ENCODE results near the gene ITPR3.
"Not testable (repeated sequence)": the region's sequence is repeated elsewhere in the genome, so short reads cannot be mapped to it uniquely, and the experiment has no call there.

Gene ITPR3

GRCh38 chr6:33591424-33592032, 29.6 kb upstream of the ITPR3 start:
- no peak for DNase-seq

DNA sequence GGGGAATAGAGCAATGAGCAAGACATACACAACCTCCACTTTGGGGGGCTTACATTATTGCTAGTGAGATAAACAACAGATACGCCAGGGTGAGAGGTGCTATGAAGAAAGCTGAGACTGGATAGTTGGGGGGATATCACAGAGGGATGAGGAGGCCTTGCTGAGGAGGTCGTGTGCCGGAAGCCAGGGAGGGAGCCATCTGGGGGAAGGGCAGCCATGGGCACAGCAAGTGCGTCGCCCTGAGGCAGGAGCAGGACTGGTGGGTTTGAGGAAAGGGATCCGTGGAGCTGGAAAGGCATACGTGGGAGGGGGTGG, 28.9 kb upstream of the ITPR3 start:
- DNase-seq: no peak

GRCh38 chr6:33592595-33593413, 28.3 kb upstream of the ITPR3 start:
- no peak for DNase-seq

- DNase-seq: no peak
Measured at GRCh38 chr6:33593414-33593727, 27.8 kb upstream of the ITPR3 start.

DNA sequence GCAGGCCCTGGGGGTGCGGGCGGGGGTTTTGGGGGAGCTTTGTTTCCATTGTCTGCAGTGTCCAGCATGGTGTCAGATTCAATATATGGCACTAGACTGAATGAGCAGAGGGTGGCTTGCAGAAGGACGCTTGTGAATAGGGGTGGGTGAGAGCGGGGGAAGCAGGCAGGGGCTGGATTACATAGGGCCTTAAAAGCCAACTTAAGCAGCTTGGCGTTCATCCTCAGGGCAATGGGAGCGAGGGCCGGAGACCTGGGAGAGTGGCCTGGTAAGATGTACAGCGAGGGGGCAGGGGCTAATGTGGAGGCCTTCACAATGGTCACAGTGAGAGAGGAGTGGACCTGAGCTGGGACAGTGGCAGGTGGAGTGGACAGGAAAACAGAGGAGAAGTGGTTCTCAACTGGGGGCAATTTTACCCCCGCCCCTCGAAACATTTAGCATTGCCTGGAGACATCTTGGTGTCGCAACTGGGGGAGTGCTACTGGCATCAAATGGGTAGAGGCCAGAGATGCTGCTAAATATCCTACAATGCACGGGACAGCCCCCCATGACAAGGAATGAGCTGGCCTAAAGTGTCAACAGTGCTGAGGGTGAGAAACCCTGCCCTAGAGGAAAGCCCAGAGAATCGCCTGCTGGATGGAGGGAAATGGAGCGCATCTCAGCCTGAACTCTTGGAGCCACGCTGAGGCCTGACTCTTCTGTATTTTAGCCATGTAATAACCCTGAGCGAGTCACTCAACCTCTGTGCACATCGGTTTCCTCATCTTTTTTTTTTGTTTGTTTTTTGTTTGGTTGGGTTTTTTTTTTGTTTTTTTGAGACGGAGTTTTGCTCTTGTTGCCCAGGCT, 25.9 kb upstream of the ITPR3 start:
- DNase-seq: no peak

DNA sequence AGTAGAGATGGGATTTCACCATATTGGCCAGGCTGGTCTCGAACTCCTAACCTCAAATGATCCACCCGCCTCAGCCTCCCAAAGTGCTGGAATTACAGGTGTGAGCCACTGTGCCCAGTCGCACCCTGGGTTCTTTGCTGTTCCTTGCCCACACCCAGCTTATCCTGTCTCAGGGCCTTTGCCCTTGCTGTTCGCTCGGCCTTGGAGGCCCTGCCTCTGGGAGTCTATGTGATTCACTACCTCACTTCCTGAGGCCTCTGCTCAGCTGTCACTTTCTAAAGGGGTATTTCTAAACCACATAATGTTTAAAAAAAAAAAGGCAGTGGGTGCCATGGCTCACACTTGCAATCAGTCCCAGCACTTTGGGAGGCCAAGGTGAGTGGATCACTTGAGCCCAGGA, 24.2 kb upstream of the ITPR3 start:
- DNase-seq: not testable (repeated sequence)

GRCh38 chr6:33597551-33598322, 23.4 kb upstream of the ITPR3 start:
- no peak for DNase-seq

DNA sequence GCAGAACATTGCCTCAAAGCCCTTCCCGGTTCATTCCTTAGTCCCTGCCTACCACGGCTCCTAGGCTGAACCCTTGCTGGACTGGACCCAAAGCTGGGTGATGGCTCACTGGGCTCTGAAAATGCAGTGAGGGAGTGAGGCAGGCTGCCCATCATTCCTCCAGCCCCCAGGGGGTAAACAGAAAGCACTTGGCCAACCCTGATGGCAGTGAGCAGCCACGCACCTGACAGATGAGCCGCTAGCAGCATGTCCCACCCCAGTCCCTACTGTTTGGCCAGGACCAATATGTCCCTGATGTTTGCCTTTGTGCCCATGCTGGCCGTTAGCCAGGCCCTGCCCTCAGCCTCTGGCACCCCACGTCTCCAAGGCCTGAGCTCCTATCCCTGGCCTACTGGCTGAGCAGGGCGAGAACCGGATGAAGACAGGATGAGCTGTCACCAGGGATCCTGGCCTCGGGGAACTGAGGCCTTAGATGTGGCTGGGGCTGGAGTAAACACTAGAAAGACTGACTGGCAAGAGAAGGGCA, 21.6 kb upstream of the ITPR3 start:
- DNase-seq: no peak

- DNase-seq: no peak
Measured at GRCh38 chr6:33600761-33601160, 20.4 kb upstream of the ITPR3 start.

DNA sequence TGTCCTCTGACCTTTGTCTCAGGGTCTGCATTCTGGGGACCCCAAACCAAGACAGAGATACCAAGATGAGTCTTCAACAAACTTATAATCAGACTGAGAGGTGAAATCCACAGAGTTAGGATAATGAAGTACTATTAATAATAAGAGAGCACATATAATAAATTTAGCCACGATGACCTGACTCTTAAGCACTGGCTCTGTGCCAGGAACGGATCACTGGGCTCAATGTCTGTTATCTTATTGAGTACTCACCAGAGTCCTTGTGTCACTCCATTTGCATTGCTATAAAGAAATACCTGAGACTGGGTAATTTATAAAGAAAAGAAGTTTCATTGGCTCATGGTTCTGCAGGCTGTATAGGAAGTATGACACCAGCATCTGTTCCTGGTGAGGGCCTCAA, 18.9 kb upstream of the ITPR3 start:
- no peak for DNase-seq

DNA sequence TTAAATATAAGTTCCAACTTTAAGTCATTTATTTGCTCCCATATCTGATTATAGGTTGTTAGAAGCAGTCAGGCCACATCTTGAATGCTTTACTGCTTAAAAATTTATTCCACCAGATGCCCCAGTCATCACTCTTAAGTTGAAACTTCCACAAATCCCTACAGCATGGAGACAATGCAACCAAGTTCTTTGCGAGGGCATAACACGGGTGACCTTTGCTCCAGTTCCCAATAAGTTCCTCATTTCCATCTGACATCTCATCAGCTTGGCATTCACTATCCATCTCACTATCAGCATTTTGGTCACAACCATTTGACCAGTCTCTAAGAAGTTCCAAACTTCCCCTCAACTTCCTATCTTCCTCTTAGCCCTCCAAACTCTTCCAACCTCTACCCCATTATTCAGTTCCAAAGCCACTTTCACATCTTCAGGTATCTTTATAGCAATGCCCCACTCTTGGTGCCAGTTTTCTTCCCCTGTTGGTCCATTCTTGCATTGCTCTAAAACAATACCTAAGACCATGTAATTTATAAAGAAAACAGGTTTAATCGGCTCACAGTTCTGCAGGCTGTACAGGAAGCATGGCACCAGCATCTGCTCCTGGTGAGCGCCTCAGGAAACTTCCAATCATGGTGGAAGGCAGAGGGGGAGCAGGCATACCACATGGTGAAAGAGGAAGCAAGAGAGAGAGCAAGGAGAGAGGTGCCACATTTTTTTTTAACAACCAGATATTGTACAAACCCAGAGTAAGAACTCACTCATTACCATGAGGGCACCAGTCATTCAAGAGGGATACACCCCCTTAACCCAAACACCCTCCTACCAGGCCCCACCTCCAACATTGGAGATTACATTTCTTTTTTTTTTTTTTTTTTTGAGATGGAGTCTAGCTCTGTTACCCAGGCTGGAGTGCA, 15.9 kb upstream of the ITPR3 start:
- no peak for DNase-seq

- no peak for DNase-seq
Measured at GRCh38 chr6:33606642-33607041, 14.5 kb upstream of the ITPR3 start.

DNA sequence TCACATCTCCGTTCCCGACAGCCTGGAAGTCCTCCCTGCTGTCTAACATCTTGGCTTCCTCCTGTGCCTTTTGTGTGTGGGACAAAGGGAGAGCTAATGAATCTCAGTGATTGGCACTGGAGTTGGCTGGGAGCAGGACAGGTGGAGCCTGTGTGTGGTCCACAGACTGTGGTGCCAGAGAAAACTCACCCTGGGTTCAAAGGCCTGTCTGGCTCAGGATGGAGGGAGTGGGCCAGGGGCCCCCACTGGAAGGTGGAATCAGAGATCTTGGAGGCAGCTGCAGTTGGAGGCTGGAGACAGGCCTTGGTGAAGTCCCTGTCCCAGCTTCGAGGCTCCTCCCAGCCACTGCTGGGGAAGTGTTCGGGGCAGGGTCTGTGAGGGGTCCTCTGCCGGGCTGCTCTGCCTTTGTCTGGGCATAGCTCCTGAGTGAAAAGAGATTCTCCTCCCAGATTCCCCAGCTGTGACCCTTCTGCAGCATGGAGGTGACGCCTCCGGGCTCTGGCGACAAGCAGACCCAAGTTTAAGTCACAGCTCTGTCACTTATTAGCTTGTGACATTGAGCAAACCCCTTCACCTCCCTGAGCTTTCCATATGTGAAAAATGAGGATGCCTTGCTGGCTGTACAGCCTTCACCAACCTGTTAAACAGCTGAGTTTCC, 13.9 kb upstream of the ITPR3 start:
- DNase-seq: no peak

DNA sequence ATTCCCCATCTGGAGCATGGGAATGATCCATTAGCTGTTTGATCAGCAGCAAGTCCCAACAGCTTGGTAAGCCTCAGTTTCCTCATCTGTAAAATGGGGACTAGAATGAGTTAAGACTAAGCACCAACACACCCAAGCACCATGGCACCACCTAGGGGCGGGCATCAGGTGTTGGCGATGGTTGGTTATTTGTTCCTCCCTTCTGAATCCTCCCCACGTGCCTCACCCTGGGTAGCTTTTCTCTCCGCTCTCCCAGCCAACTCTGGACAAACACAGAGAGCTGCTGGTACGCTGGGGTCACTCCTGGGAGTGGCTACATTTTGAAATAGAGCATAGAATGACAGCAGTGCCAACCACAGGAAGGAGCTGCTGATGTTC, 13.3 kb upstream of the ITPR3 start:
- DNase-seq: no peak

DNA sequence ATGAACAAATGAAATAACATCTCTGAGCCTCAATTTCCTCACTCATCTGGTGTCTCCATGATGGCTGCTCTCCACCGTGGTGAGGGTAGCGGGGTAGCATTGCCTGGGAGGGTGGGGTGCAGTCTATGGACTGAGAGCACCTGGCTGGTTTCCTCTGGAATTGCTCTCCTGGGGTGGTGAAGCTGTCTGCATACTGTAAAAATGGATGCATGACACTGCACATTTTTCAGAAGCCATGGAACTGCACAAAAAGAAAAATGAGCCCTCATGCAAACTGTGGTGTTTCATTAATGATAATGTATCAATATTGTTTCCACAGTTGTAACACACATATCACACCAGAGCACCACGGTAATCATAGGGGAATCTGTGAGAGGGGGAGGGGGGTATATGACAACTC, 12.1 kb upstream of the ITPR3 start:
- DNase-seq: no peak

DNA sequence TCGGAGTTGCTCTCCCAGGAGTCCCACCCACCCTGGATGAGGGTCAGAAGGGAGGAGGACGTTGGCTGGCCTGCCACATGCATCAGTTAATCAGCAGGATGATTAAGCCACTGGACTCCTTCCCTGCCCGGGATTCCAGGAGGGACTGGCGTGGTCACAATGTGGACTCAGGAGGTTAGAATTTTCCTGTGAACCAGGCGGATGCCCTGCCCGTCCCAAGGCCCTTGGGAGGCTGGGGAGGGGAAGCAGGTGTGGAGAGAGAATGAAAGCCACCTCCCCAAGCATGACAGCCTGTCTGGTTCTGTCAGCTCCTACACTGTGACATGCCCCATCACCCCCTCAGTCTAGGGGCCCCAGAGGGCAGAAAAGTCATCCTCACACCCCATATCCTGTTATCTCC, 11.6 kb upstream of the ITPR3 start:
- no peak for DNase-seq

- DNase-seq: no peak
Measured at GRCh38 chr6:33610067-33610466, 11.1 kb upstream of the ITPR3 start.

DNA sequence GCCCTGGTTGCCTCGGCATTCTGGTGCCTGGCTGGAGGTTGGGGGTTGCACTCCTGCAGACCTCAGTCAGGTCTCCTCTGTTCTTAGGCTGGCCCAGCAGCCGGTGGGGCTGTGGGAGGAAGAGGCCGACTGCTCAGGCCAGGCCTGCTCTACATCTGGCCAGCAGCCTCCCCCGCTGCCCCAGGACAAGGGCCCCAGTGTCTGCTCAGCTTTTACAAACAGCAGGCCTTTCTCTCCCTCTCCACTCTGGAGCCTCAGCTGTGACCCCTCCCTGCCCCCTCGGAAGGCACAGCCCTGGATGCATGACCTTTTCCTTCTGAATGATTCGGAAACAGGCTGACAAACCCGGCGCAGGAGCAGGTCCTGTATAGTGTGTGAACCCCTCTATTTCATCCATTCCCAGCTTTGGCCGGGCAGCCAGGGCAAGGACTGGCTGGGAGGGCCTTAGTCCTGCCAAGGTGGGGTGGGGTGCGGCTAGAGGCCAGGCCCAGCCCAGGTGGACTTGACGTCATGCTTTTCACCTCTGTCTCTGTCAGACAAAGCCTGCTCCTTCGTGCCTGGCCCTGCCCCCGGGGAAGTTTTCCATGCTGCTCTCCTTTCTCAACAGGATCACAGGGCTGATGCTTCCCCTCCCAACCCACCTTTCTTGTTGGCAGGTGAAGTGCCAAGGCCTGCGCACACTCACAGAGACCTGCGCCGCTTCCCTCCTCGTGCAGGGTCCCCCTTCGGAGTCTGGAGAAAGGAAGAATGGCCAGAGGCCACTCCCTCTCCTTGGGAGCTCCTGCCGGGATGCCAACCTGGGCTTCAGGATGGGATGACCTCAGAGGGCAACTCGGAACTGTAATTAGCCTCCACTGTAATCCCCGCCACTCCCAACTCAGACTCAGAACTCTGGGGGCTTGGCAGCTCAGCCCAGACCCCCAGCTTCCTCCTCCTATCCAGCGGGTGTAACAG, 10.1 kb upstream of the ITPR3 start:
- DNase-seq: no peak

GRCh38 chr6:33613146-33613794, 7.9 kb upstream of the ITPR3 start:
- DNase-seq: no peak

DNA sequence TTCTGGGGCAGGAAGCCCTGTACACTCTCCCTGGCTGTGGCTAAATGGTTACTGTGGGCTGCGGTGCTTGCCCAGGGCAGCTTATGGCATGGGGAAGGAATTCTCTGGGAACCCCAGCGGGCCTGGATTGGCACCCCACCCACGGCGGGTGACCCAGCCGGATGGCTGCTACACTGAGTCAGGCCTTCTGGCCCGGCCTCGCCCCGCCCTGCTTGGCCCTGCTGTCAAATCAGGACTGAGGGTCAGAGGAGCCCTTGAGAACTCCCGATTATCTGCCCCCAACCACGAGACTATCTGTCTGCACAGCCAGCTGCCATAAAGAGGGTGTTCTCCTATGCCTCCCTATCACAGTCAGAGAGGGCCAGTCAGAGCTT, 7.3 kb upstream of the ITPR3 start:
- DNase-seq: no peak

Measured in bone marrow (tissue), 2 donors.